Mucosa of stomach (tissue), 1 donor: ENCODE measurements around the gene DISP3.

Experiments
- H3K27me3 ChIP-seq: one replicate; pipeline ENCODE4 v1.7.0; 2013; ENCODE audit warnings: mild to moderate bottlenecking, low read length; ENCODE audit not compliant: control insufficient read depth, insufficient read depth
- H3K36me3 ChIP-seq: one replicate; pipeline ENCODE4 v1.7.0; 2013; ENCODE audit warnings: low read length; ENCODE audit not compliant: control insufficient read depth, insufficient read depth
- H3K4me1 ChIP-seq: one replicate; pipeline ENCODE4 v1.7.0; 2013; ENCODE audit warnings: mild to moderate bottlenecking, low read length; ENCODE audit not compliant: control insufficient read depth, insufficient read depth
- H3K4me3 ChIP-seq: one replicate; pipeline ENCODE4 v1.7.0; 2013; ENCODE audit warnings: low read length
- H3K9ac ChIP-seq: one replicate; pipeline ENCODE4 v1.7.0; 2013; ENCODE audit warnings: mild to moderate bottlenecking, low read length, moderate library complexity
- H3K9me3 ChIP-seq: one replicate; pipeline ENCODE4 v1.7.0; 2013; ENCODE audit warnings: mild to moderate bottlenecking, low read length, moderate library complexity; ENCODE audit not compliant: control insufficient read depth
- donor health status: Pancreatic carcinoma.

The DISP3 gene

GRCh38 chr1:11462224-11462923, 16.6 kb upstream of the DISP3 start:
- no peaks in the 10 kb centered on the region for H3K9me3 ChIP-seq
- H3K4me1 ChIP-seq: no peaks in the 10 kb centered on the region
- peaks cover 9% of the 10 kb centered on the region for H3K27me3 ChIP-seq
- no peak overlapping the region for H3K4me3 ChIP-seq
- H3K9ac ChIP-seq: no peak overlapping the region
- H3K36me3 ChIP-seq: no peaks in the 10 kb centered on the region

- Histone ChIP-seq H3K27me3 (peaks cover 9% of the 10 kb centered on the region), H3K4me1 (no peaks in the 10 kb centered on the region), H3K4me3 (no peak overlapping the region), H3K9ac (no peak overlapping the region), H3K9me3 (no peaks in the 10 kb centered on the region), H3K36me3 (no peaks in the 10 kb centered on the region)
Observed at GRCh38 chr1:11463177-11463576, 15.8 kb upstream of the DISP3 start.

- H3K9ac ChIP-seq: no peak overlapping the region
- no peaks in the 10 kb centered on the region for H3K4me1 ChIP-seq
- peaks cover 3% of the 10 kb centered on the region for H3K27me3 ChIP-seq
- no peaks in the 10 kb centered on the region for H3K36me3 ChIP-seq
- no peaks in the 10 kb centered on the region for H3K9me3 ChIP-seq
- H3K4me3 ChIP-seq: no peak overlapping the region
Observed at GRCh38 chr1:11465307-11465706, 13.6 kb upstream of the DISP3 start.

- Histone ChIP-seq H3K4me1 (no peaks in the 10 kb centered on the region), H3K9ac (no peak overlapping the region), H3K4me3 (no peak overlapping the region), H3K9me3 (no peaks in the 10 kb centered on the region), H3K27me3 (peaks cover 3% of the 10 kb centered on the region), H3K36me3 (no peaks in the 10 kb centered on the region)
Observed at GRCh38 chr1:11466416-11466815, 12.5 kb upstream of the DISP3 start.

GRCh38 chr1:11468878-11469277, 10.1 kb upstream of the DISP3 start:
- no peaks in the 10 kb centered on the region for H3K4me1 ChIP-seq
- H3K27me3 ChIP-seq: peaks cover 3% of the 10 kb centered on the region
- H3K4me3 ChIP-seq: no peak overlapping the region

GRCh38 chr1:11470912-11471311, 8.0 kb upstream of the DISP3 start:
- no peak overlapping the region for H3K9ac ChIP-seq
- H3K4me3 ChIP-seq: no peak overlapping the region
- H3K36me3 ChIP-seq: no peaks in the 10 kb centered on the region
- H3K9me3 ChIP-seq: no peaks in the 10 kb centered on the region
- no peaks in the 10 kb centered on the region for H3K4me1 ChIP-seq
- H3K27me3 ChIP-seq: peaks cover 6% of the 10 kb centered on the region

More at GRCh38 chr1:11468878-11469277, 10.1 kb upstream of the DISP3 start:
- Histone ChIP-seq H3K9me3 (no peaks in the 10 kb centered on the region), H3K36me3 (no peaks in the 10 kb centered on the region), H3K9ac (no peak overlapping the region)

- Histone ChIP-seq H3K36me3 (no peaks in the 10 kb centered on the region), H3K4me3 (no peak overlapping the region), H3K4me1 (no peaks in the 10 kb centered on the region), H3K27me3 (peaks cover 6% of the 10 kb centered on the region), H3K9ac (no peak overlapping the region), H3K9me3 (no peaks in the 10 kb centered on the region)
Observed at GRCh38 chr1:11471473-11471872, 7.5 kb upstream of the DISP3 start.

- H3K4me1 ChIP-seq: no peaks in the 10 kb centered on the region
- no peaks in the 10 kb centered on the region for H3K36me3 ChIP-seq
- H3K9me3 ChIP-seq: no peaks in the 10 kb centered on the region
- no peak overlapping the region for H3K9ac ChIP-seq
- peaks cover 6% of the 10 kb centered on the region for H3K27me3 ChIP-seq
- H3K4me3 ChIP-seq: no peak overlapping the region
Observed at GRCh38 chr1:11472284-11472683, 6.7 kb upstream of the DISP3 start.

GRCh38 chr1:11472741-11473140, 6.2 kb upstream of the DISP3 start:
- H3K4me3 ChIP-seq: no peak overlapping the region
- no peaks in the 10 kb centered on the region for H3K9me3 ChIP-seq
- no peaks in the 10 kb centered on the region for H3K36me3 ChIP-seq
- peaks cover 10% of the 10 kb centered on the region for H3K27me3 ChIP-seq
- no peak overlapping the region for H3K9ac ChIP-seq
- H3K4me1 ChIP-seq: no peaks in the 10 kb centered on the region

GRCh38 chr1:11473491-11474034, 5.4 kb upstream of the DISP3 start:
- Histone ChIP-seq H3K9me3 (no peaks in the 10 kb centered on the region), H3K27me3 (peaks cover 18% of the 10 kb centered on the region), H3K4me3 (no peak overlapping the region)

GRCh38 chr1:11474826-11475225, 4.1 kb upstream of the DISP3 start:
- Histone ChIP-seq H3K36me3 (no peaks in the 10 kb centered on the region), H3K4me3 (no peak overlapping the region), H3K27me3 (peaks cover 29% of the 10 kb centered on the region), H3K9ac (no peak overlapping the region), H3K4me1 (peaks cover 3% of the 10 kb centered on the region), H3K9me3 (no peaks in the 10 kb centered on the region)

More at GRCh38 chr1:11473491-11474034, 5.4 kb upstream of the DISP3 start:
- Histone ChIP-seq H3K9ac (no peak overlapping the region), H3K4me1 (no peaks in the 10 kb centered on the region), H3K36me3 (no peaks in the 10 kb centered on the region)

GRCh38 chr1:11475748-11476147, 3.2 kb upstream of the DISP3 start:
- Histone ChIP-seq H3K4me3 (no peak overlapping the region), H3K27me3 (peaks cover 38% of the 10 kb centered on the region), H3K9me3 (no peaks in the 10 kb centered on the region), H3K36me3 (no peaks in the 10 kb centered on the region), H3K4me1 (peaks cover 3% of the 10 kb centered on the region), H3K9ac (no peak overlapping the region)
